Ureter (tissue), 1 donor: ENCODE data around the gene PLAC1. TPM values are rescaled to one million over a fixed set of nuclear protein-coding genes. Genes with fewer than 3 reads are reported as not detected.
A peak's percentile ranks its signal among the peaks of the same experiment; 100 is the strongest.

Experiments used
- DNase-seq: peaks from one replicate; pipeline ENCODE4 v3.0.0-alpha.2; 2020; ENCODE audit warnings: low spot score
- total RNA-seq: library from RNA; stranded (reverse); gene quantifications from one replicate; pipeline ENCODE4 v1.2.4, GENCODE V29; 2023
- donor health status: DM: yes; HTN: yes; CAD: no.

Gene PLAC1
- total RNA-seq, 1 donor from 2014 or later = 0.42 TPM

DNA sequence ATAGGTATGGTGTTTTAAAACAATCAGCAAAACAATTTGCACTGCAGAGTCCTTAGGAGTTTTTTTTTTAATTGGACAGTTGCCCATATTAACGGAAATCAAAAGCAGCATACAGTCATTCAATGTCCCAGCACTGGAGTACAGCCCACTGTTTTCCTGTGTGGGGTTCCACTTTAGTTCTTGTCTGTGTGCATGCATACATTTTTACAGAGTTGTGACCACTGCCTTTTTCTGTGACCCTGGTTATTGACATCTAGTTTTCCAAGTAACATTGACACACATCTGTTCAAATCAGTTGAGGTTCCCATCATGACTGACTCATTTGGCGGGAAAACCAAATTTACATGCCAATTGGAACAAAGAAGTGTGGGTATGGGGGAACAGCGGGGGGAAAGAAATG lies 115.0 kb downstream of the PLAC1 start:
- no peak for DNase-seq

- DNase-seq = peak; percentile 55
These were observed 115.8 kb downstream of the PLAC1 start for GRCh38 chrX:134542485-134542884.

DNA sequence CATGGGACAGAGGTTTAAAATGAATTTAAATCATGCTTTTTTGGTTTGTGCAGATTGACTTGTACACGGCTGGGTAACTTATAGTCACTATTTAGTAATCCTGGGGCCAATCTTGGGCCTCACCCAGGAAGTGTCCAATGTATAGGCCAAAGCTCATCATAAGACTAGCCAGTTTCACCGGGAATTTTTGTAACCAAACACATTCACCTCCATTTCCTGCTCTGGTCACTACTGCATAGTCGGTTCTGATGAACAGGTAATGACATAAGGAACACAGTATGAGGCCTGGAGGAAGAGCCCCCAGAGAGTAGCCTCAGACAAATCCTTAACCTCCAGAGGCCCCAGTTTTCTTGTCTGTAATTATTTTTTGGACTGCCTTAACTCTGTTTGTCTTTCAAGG lies 116.4 kb downstream of the PLAC1 start:
- DNase-seq = no peak

GRCh38 chrX:134538316-134538715 lies 120.0 kb downstream of the PLAC1 start:
- DNase-seq = no peak

DNA sequence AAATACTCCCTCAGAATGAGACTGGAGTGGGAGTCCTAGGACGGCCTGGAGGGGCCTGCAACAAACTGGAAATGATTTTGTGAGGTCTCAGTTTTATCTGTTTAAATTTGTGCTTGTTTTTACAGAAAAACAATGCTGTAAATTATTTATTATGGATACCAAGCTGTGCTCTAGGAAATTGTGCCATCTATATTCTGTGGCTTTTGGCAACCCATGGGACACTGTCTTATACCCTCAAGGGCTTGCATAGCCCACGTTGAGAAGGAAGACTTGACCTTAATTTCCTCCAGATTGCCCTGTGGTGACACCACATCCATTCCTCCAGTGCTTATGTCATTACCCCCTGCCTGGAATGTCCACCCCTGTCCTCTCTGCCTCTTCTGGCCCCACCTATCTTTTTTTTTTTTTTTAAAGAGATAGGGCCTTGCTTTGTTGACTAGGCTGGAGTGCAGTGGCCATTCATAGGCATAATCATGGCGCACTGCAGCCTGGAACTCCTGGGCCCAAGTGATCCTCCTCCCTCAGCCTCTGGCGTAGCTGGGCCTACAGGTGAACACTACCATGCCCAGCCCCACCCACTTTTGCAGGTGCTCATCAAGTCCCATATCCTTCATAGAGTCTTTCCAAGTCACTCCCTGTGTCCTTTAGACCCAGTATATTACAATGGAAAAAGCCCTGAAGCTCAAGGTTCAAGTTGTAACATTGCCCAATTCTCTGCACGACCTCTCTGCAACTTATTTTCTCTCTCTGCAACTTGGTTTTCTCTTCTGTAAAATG lies 120.9 kb downstream of the PLAC1 start:
- no peak for DNase-seq

- DNase-seq = no peak
These were observed 124.3 kb downstream of the PLAC1 start for GRCh38 chrX:134533952-134534351.

- DNase-seq = no peak
These were observed 124.9 kb downstream of the PLAC1 start for GRCh38 chrX:134533352-134533751.

DNA sequence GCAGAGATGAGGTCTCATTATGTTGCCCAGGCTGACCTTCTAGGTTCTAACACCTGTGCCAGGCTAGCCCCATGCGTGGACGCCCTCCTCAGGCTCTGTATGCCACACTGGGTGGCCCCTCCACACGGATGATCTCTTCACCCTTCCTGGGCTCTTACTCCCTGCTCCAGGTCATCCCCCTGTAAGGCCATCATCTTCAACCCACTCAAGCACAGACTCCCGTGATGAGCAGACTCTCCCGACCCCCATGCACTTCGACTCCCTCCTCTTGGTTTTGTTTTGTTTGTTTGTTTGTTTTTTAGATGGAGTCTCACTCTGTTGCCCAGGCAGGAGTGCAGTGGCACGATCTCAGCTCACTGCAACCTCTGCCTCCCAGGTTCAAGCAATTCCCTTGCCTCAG lies 127.4 kb downstream of the PLAC1 start:
- no peak for DNase-seq

- no peak for DNase-seq
These were observed 128.8 kb downstream of the PLAC1 start for GRCh38 chrX:134529481-134529880.

GRCh38 chrX:134528960-134529359 lies 129.3 kb downstream of the PLAC1 start:
- no peak for DNase-seq

- no peak for DNase-seq
These were observed 131.9 kb downstream of the PLAC1 start for GRCh38 chrX:134526399-134526798.

- DNase-seq = no peak
These were observed 133.0 kb downstream of the PLAC1 start for GRCh38 chrX:134525086-134525792.

- DNase-seq = no peak
These were observed 134.1 kb downstream of the PLAC1 start for GRCh38 chrX:134524181-134524580.

- no peak for DNase-seq
These were observed 137.3 kb downstream of the PLAC1 start for GRCh38 chrX:134520860-134521390.

Other genes starting within 250 kb of the PLAC1 start
- gene HPRT1, start 198.3 kb downstream of the PLAC1 start, total RNA-seq = 37.4 TPM
- 28.1 TPM for gene PABIR2, start 138.7 kb upstream of the PLAC1 start, total RNA-seq